HEK293T (cell line): ENCODE data around the gene DNMT3B.

Source experiments
- ARNT ChIP-seq: fragments of 450-650 bp; IDR thresholded peaks from 2 replicates; pipeline ENCODE4 v1.6.1; 2017; ENCODE audit warnings: mild to moderate bottlenecking
- CTBP1 ChIP-seq: fragments of 450-650 bp; IDR thresholded peaks from 2 replicates; pipeline ENCODE4 v1.6.1; 2016; ENCODE audit warnings: borderline replicate concordance
- ELF4 ChIP-seq: fragments of 450-650 bp; IDR thresholded peaks from 2 replicates; pipeline ENCODE4 v1.6.1; 2017; ENCODE audit warnings: antibody characterized with exemption
- FOXA1 ChIP-seq: fragments of 450-650 bp; IDR thresholded peaks from 2 replicates; pipeline ENCODE4 v1.6.1; 2016; ENCODE audit warnings: mild to moderate bottlenecking
- FOXK2 ChIP-seq: fragments of 450-650 bp; IDR thresholded peaks from 2 replicates; pipeline ENCODE4 v1.6.1; 2016; ENCODE audit warnings: mild to moderate bottlenecking
- FOXM1 ChIP-seq: fragments of 450-650 bp; IDR thresholded peaks from 2 replicates; pipeline ENCODE4 v1.6.1; 2017; ENCODE audit warnings: mild to moderate bottlenecking, borderline replicate concordance
- L3MBTL2 ChIP-seq: fragments of 450-650 bp; conservative IDR thresholded peaks from 2 replicates; pipeline ENCODE4 v1.6.1; 2016; ENCODE audit warnings: mild to moderate bottlenecking
- LEF1 ChIP-seq: fragments of 450-650 bp; IDR thresholded peaks from 2 replicates; pipeline ENCODE4 v1.6.1; 2017; ENCODE audit warnings: mild to moderate bottlenecking, borderline replicate concordance
- NFRKB ChIP-seq: fragments of 450-650 bp; IDR thresholded peaks from 2 replicates; pipeline ENCODE4 v1.6.1; 2016; ENCODE audit warnings: mild to moderate bottlenecking, moderate library complexity
- TARDBP ChIP-seq: fragments of 450-650 bp; IDR thresholded peaks from 2 replicates; pipeline ENCODE4 v1.6.1; 2016
- ZNF384 ChIP-seq: fragments of 450-650 bp; IDR thresholded peaks from 2 replicates; pipeline ENCODE4 v1.6.1; 2016
- TF ChIP-seq, protein P1 (sequence below): fragments of 450-650 bp; IDR thresholded peaks from 2 replicates; pipeline ENCODE4 v1.6.1; 2016

DNA sequence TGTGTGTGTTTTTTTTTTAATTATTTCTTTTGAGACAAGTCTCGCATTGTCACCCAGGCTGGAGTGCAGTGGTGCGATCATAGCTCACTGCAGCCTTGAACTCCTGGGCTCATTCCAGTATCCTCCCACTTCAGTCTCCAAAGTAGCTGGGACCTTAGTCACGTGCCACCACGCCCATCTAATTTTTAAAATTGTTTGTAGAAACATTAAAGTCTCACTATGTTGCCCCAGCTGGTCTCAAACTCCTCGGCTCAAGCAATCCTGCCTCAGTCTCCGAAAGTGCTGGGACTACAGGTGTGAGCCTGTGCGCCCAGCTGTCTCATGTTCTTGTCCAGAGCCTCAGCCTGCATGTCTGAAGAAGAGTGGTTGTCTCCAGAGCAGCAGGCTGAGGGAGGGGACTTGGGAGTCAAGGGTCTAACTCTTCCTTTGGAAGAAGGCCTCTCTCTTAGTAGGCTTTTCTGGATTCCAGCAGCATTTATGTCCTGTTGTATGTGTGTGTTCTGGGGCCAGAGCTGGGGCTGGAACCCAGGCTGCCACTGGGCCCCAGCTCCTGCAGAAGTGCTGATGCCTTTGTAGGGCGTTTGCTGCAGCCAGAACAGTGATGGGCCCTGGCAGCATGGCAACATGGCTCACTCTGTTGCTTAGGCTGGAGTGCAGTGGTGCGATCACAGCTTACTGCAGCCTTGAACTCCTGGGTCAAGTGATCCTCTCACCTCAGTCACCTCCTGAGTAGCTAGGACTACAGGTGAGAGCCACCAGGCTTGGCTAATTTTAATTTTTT, 5.4 kb downstream of the DNMT3B start:
- TF ChIP-seq, protein P1, sequence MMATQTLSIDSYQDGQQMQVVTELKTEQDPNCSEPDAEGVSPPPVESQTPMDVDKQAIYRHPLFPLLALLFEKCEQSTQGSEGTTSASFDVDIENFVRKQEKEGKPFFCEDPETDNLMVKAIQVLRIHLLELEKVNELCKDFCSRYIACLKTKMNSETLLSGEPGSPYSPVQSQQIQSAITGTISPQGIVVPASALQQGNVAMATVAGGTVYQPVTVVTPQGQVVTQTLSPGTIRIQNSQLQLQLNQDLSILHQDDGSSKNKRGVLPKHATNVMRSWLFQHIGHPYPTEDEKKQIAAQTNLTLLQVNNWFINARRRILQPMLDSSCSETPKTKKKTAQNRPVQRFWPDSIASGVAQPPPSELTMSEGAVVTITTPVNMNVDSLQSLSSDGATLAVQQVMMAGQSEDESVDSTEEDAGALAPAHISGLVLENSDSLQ: no peak
- TF ChIP-seq ZNF384 (no peak), ARNT (no peak), NFRKB (no peak), ELF4 (no peak), FOXM1 (no peak), FOXK2 (no peak), LEF1 (no peak), TARDBP (no peak), FOXA1 (no peak), CTBP1 (no peak), L3MBTL2 (no peak)
